NB4 (cell line): ENCODE data around the gene MRPL34.

Experiments used
- DNase-seq: peaks from one replicate; pipeline ENCODE4 v3.0.0; 2010; ENCODE audit warnings: low read depth
- H3K4me3 ChIP-seq: one replicate; pipeline ENCODE4 v1.5.1; 2011; ENCODE audit warnings: mild to moderate bottlenecking, low read depth, low read length, moderate library complexity
- MYC ChIP-seq: IDR thresholded peaks from 2 replicates; pipeline ENCODE4 v1.6.1; 2011; ENCODE audit warnings: low read depth, low read length
- POLR2A ChIP-seq: IDR thresholded peaks from 2 replicates; pipeline ENCODE4 v1.6.1; 2011; ENCODE audit warnings: mild to moderate bottlenecking; ENCODE audit not compliant: insufficient read length; ENCODE audit errors: extremely low read depth
- TF ChIP-seq, protein P1 (sequence below): IDR thresholded peaks from 2 replicates; pipeline ENCODE4 v1.6.1; 2011; ENCODE audit warnings: low read depth, low read length
- TF ChIP-seq, protein P2 (sequence below): IDR thresholded peaks from one replicate; pipeline ENCODE4 v1.5.1; 2012; ENCODE audit warnings: low read depth, low read length

MRPL34 gene

DNA sequence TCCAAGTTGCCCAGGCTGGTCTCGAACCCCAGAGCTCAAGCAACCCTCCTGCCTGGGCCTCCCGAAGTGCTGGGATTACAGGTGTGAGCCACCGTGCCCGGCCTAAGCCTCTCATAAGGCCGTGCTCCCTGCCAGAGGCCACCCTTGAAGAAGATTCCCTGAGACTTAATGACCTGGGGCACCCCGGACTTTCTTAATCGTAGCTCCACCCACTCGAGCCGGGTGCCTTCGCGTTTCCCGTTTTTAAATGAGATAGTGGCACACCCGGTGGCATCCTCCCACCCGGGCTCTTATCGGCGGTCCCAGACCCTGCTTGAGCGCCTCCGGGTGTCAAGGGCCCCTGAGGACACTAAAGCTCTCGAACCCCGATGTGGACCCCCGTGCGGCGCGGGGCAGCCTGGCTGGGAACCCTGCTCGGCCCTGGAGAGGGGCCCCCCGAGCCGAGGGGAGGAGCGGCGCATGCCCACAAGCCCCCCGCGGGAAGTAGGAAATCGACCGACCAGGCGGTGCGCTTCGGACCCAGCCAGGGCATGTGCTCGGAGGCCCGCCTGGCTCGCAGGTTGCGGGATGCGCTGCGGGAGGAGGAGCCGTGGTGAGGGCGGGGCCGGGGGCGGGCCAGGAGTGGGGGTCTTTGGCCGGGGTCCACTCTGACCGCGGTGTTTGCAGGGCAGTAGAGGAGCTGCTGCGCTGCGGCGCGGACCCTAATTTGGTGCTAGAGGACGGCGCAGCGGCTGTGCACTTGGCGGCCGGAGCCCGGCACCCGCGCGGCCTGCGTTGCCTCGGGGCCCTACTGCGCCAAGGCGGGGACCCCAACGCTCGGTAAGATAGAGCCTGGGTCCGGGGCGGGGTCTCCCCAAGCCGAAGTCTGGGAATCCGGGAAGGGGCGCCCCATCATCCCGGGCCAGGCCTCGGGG, 24.0 kb upstream of the MRPL34 start, which contains the start of gene ANKLE1:
Gene ANKLE1, plus strand, starts transcription at position 511 of the 914 bp plus-strand sequence. Its CDS starts 20 bp downstream, at position 531.
- TF ChIP-seq POLR2A (peak; percentile 55), MYC (peak; percentile 94)
- TF ChIP-seq, protein P1, sequence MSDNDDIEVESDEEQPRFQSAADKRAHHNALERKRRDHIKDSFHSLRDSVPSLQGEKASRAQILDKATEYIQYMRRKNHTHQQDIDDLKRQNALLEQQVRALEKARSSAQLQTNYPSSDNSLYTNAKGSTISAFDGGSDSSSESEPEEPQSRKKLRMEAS, result peak; percentile 90
- TF ChIP-seq, protein P2, sequence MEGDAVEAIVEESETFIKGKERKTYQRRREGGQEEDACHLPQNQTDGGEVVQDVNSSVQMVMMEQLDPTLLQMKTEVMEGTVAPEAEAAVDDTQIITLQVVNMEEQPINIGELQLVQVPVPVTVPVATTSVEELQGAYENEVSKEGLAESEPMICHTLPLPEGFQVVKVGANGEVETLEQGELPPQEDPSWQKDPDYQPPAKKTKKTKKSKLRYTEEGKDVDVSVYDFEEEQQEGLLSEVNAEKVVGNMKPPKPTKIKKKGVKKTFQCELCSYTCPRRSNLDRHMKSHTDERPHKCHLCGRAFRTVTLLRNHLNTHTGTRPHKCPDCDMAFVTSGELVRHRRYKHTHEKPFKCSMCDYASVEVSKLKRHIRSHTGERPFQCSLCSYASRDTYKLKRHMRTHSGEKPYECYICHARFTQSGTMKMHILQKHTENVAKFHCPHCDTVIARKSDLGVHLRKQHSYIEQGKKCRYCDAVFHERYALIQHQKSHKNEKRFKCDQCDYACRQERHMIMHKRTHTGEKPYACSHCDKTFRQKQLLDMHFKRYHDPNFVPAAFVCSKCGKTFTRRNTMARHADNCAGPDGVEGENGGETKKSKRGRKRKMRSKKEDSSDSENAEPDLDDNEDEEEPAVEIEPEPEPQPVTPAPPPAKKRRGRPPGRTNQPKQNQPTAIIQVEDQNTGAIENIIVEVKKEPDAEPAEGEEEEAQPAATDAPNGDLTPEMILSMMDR, result no peak
- DNase-seq, result peak; percentile 89
- peak within 1 kb of the TSS; percentile 90 for H3K4me3 ChIP-seq

DNA sequence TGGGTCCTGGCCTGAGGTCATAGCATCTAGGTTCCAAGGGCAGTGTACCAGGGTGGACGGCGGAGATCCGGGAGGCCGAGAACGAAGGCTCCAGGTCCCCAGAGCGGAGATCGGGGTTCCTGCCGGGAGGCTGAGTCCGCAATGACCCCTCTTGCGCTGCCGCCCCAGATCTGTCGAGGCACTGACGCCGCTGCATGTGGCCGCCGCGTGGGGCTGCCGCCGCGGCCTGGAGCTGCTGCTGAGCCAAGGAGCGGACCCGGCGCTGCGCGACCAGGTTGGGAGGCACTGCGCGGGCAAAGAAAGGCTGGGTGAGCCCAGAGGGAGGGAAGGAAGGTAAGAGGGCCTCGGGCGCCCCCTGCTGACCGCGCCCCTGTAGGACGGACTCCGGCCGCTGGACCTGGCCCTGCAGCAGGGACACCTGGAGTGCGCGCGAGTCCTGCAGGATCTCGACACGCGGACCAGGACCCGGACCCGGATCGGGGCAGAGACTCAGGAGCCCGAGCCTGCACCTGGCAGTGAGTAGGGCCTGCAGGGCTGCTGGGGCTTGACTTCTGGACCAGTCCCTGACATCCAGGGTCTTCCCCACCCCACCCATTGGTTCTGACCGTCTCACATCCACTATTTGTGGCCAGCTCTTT, 23.1 kb upstream of the MRPL34 start:
- peak; percentile 93 for DNase-seq
- peak overlapping the region; percentile 90 for H3K4me3 ChIP-seq
- TF ChIP-seq, protein P2, result peak; percentile 69
- TF ChIP-seq POLR2A (peak; percentile 48), MYC (peak; percentile 63; the same call in 1 of the 2 replicates)
- TF ChIP-seq, protein P1, result peak; percentile 81

DNA sequence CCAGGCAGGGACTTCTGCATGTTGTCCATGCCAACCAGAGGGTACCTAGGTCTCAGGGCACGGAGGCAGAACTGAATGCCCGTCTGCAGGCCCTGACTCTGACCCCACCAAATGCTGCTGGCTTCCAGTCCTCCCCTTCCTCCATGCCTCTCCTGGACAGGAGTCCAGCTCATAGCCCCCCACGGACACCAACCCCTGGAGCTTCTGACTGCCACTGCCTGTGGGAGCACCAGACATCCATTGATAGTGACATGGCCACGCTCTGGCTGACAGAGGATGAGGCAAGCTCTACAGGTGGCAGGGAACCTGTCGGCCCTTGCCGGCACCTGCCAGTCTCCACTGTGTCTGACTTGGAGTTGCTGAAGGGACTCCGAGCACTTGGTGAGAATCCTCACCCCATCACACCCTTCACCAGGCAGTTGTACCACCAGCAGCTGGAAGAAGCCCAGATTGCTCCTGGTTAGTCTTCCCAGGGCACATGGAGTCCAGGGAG, 22.1 kb upstream of the MRPL34 start:
- TF ChIP-seq MYC (no peak), POLR2A (no peak)
- TF ChIP-seq, protein P2, result no peak
- TF ChIP-seq, protein P1, result no peak
- H3K4me3 ChIP-seq, result no peak overlapping the region
- no peak for DNase-seq

DNA sequence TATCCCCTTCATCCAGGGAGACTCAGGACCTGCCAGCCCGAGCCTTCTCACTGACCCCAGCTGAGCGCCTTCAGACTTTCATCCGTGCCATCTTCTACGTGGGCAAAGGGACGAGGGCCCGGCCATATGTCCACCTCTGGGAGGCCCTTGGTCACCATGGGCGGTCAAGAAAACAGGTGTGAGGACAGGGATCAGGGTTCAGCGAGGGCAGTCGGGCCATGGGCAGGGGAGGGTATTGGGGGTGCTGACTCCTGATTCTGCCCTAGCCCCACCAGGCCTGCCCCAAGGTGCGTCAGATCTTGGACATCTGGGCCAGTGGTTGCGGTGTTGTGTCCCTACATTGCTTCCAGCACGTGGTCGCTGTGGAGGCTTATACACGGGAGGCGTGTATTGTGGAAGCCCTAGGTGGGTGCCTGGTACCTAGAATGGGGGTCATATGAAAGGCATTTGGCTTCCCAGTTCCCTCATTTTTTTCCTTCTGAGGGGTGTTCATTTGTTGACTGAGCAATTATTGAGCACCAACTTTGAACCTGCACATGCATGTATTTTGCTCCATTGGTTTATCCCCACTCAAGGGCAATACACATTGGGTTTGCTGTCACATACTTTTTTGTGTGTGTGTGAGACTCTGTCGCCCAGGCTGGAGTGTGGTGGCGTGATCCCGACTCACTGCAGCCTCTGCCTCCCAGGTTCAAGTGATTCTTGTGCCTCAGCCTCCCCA, 20.1 kb upstream of the MRPL34 start:
- no peak for DNase-seq
- TF ChIP-seq POLR2A (no peak), MYC (no peak)
- TF ChIP-seq, protein P1, result no peak
- H3K4me3 ChIP-seq, result no peak overlapping the region

DNA sequence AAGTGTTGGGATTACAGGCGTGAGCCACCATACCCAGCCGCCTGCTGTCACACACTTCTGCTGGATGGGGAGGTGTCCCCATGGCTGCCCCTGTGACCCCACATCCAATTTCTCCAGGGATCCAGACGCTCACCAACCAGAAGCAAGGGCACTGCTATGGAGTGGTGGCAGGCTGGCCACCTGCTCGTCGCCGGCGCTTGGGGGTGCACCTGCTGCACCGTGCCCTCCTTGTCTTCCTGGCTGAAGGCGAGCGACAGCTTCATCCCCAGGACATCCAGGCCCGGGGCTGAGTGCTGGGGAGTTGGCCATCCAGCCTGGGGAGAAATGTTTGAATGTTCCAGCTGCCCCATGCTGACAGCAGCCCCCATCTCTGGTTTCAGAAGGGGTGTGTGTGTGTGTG, 19.4 kb upstream of the MRPL34 start:
- no peak for DNase-seq
- TF ChIP-seq, protein P2, result no peak
- TF ChIP-seq MYC, result no peak
- TF ChIP-seq, protein P1, result no peak
- TF ChIP-seq POLR2A, result no peak
- H3K4me3 ChIP-seq, result no peak overlapping the region
